Measurements from ENCODE around the gene ASB7.

The ASB7 gene

GRCh38 chr15:100687582-100688141 is 85.3 kb downstream of the ASB7 start:
- no peak for DNase-seq

- DNase-seq = no peak
Observed at GRCh38 chr15:100688549-100689120, 86.2 kb downstream of the ASB7 start.

GRCh38 chr15:100689131-100689899 is 86.9 kb downstream of the ASB7 start:
- no peak for DNase-seq

GRCh38 chr15:100690032-100690794 is 87.8 kb downstream of the ASB7 start:
- DNase-seq = no peak

- no peak for DNase-seq
Observed at GRCh38 chr15:100690795-100691158, 88.4 kb downstream of the ASB7 start.

GRCh38 chr15:100691321-100691720 is 88.9 kb downstream of the ASB7 start:
- DNase-seq = no peak

GRCh38 chr15:100692246-100692645 is 89.9 kb downstream of the ASB7 start:
- no peak for DNase-seq

GRCh38 chr15:100692671-100693070 is 90.3 kb downstream of the ASB7 start:
- no peak for DNase-seq

- DNase-seq = no peak
Observed at GRCh38 chr15:100693451-100693850, 91.1 kb downstream of the ASB7 start.

- no peak for DNase-seq
Observed at GRCh38 chr15:100694381-100695021, 92.1 kb downstream of the ASB7 start.

GRCh38 chr15:100695048-100695447 is 92.7 kb downstream of the ASB7 start:
- DNase-seq = no peak

- no peak for DNase-seq
Observed at GRCh38 chr15:100696452-100696851, 94.1 kb downstream of the ASB7 start.
